ENCODE results near the gene PTGR3. TPM values are rescaled to one million over a fixed set of nuclear protein-coding genes. Genes with fewer than 3 reads are reported as not detected.

The PTGR3 gene
- total RNA-seq, 1 donor from 2014 or later: 8.9 TPM

DNA sequence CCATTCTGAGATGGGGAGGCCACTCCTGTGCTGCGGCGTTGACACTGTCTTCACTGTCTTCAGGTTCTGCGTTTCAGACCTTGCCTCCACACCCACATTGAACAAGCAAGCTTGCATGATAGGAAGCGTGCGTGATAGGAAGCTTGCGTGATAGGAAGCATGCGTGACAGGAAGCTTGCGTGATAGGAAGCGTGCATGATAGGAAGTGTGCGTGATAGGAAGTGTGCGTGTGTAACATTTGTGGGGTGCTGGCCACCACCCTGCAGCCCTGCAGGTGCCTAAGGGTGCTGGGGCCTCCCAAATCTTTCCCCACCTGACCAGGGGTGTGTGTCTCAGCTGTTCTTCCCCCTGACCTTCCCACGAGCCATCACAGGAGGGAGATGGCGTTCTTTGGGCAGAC is 27.0 kb upstream of the PTGR3 start:
- H3K4me3 Mint-ChIP-seq (ENCODE audit: unreplicated experiment): no peak overlapping the region
- H3K27me3 Mint-ChIP-seq (ENCODE audit: low read depth): no peaks in the 10 kb centered on the region
- TF ChIP-seq, protein P1, sequence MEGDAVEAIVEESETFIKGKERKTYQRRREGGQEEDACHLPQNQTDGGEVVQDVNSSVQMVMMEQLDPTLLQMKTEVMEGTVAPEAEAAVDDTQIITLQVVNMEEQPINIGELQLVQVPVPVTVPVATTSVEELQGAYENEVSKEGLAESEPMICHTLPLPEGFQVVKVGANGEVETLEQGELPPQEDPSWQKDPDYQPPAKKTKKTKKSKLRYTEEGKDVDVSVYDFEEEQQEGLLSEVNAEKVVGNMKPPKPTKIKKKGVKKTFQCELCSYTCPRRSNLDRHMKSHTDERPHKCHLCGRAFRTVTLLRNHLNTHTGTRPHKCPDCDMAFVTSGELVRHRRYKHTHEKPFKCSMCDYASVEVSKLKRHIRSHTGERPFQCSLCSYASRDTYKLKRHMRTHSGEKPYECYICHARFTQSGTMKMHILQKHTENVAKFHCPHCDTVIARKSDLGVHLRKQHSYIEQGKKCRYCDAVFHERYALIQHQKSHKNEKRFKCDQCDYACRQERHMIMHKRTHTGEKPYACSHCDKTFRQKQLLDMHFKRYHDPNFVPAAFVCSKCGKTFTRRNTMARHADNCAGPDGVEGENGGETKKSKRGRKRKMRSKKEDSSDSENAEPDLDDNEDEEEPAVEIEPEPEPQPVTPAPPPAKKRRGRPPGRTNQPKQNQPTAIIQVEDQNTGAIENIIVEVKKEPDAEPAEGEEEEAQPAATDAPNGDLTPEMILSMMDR (IDR thresholded peaks at IDR 0.05): no peak
- no peaks in the 10 kb centered on the region for H3K4me1 Mint-ChIP-seq (ENCODE audit: low read depth)
- no peaks in the 10 kb centered on the region for H3K9me3 Mint-ChIP-seq (ENCODE audit: low read depth)
- H3K36me3 Mint-ChIP-seq (ENCODE audit: low read depth): peaks cover 2% of the 10 kb centered on the region
- no peak overlapping the region for H3K27ac Mint-ChIP-seq (ENCODE audit: unreplicated experiment)
- no peak for DNase-seq (ENCODE audit: low spot score)

DNA sequence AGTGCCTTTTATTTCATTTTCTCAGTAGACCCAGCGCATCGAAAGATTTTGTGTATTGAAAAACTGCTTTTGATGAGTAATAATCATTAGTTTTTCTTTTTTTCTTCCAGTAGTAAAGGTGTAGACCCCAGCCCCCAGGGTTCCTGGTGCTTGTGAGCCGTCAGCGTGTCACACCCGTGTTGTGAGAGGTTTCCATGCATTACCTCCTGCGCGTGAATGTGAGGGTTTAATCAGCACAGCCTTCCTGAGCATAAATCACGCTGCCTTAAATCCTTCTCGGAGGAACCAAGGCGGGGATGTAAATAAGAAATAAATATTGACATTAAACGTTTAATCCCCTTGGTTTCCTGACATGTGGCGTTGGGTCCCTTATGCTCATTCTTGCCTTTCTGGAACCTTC is 26.0 kb upstream of the PTGR3 start:
- Mint-ChIP-seq H3K36me3 (ENCODE audit: low read depth) (peaks cover 2% of the 10 kb centered on the region), H3K27me3 (ENCODE audit: low read depth) (no peaks in the 10 kb centered on the region), H3K4me3 (ENCODE audit: unreplicated experiment) (no peak overlapping the region), H3K27ac (ENCODE audit: unreplicated experiment) (no peak overlapping the region), H3K4me1 (ENCODE audit: low read depth) (no peaks in the 10 kb centered on the region), H3K9me3 (ENCODE audit: low read depth) (no peaks in the 10 kb centered on the region)
- DNase-seq (ENCODE audit: low spot score): no peak
- TF ChIP-seq, protein P1 (IDR thresholded peaks at IDR 0.05): no peak

DNA sequence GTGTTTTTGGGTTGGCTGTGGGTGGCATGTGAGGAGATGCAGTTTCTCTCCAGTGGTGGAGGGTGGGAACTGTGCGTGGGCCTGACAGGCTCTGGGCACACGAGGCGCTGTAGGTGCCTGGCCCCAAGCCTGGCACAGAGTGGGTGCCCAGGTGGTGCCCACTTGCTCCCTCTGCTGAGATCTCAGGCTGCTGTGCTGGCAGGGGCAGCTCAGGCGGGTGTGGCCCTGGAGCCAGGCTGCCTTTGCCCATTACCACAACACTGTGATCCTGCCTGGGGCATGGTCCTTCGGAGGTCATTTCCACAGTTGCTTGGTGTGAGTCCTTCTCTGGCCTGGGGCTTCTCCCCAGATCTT is 22.1 kb upstream of the PTGR3 start:
- no peaks in the 10 kb centered on the region for H3K9me3 Mint-ChIP-seq (ENCODE audit: low read depth)
- H3K36me3 Mint-ChIP-seq (ENCODE audit: low read depth): peaks cover 2% of the 10 kb centered on the region
- H3K27ac Mint-ChIP-seq (ENCODE audit: unreplicated experiment): no peak overlapping the region
- TF ChIP-seq, protein P1 (IDR thresholded peaks at IDR 0.05): no peak
- peaks cover 23% of the 10 kb centered on the region for H3K4me1 Mint-ChIP-seq (ENCODE audit: low read depth)
- no peak overlapping the region for H3K4me3 Mint-ChIP-seq (ENCODE audit: unreplicated experiment)
- no peaks in the 10 kb centered on the region for H3K27me3 Mint-ChIP-seq (ENCODE audit: low read depth)
- no peak for DNase-seq (ENCODE audit: low spot score)

DNA sequence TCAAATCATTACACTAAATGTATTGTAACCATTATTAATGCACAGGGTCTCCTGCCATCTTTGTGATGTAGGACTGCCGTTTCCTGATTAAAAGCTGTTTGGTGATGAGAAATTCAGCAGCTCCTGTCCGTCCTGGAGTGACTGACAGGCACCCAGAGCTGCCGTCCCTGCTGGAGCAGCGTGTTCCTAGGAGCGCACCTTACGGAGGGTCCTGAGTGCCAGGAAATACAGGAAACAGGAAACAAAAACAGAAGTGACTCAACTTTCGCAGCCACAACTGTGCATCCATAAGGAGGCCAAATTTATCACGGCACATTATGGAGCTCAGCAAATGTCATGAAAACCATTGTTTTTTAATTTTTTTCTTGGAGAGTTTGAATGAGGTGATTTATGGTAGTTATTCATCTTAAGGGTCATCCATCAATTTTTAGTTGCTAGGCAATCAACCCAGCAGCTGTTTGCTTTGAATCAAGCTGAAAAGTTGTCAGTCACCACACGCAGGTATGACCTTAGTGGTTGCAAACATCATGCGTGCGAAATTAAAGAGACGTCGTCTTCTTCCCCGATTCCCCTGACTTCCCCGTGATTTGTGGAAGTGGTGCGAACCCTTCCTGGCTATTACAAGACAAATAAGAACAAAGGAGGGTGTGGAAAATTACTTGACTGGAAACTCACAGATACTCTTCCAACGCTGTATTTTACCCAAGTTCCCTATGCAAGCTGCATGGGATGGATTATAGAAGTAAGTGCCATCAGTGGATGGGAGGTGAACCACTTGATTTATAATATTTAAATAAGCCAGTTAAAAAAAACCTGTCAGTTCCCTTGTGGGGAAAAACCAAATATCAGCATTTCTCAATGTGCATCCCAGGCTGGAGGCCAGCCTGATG is 21.5 kb upstream of the PTGR3 start:
- no peak for DNase-seq (ENCODE audit: low spot score)
- Mint-ChIP-seq H3K36me3 (ENCODE audit: low read depth) (no peaks in the 10 kb centered on the region), H3K27ac (ENCODE audit: unreplicated experiment) (no peak overlapping the region), H3K4me3 (ENCODE audit: unreplicated experiment) (no peak overlapping the region), H3K27me3 (ENCODE audit: low read depth) (no peaks in the 10 kb centered on the region), H3K4me1 (ENCODE audit: low read depth) (peaks cover 23% of the 10 kb centered on the region), H3K9me3 (ENCODE audit: low read depth) (no peaks in the 10 kb centered on the region)
- TF ChIP-seq, protein P1 (IDR thresholded peaks at IDR 0.05): no peak

DNA sequence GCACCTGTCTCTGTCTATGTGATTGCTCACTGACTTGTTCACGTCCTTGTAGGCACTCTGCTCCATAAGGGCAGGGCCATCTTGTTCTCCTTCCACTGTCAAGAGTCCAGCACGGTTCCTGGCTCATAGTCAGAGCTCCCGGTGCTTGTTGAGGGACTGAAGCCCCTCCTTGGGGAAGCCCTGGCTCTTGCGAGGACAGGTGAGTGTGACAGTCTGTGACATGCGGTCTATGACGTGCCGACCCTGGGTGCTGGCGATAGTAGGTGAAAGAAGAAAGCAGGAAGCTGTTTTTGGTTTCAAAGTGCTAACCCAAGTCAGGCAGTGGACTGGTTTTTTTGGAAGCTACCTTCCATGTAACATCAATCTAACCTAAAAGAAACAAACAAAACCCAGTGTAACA is 20.5 kb upstream of the PTGR3 start:
- Mint-ChIP-seq H3K27me3 (ENCODE audit: low read depth) (no peaks in the 10 kb centered on the region), H3K36me3 (ENCODE audit: low read depth) (no peaks in the 10 kb centered on the region), H3K4me1 (ENCODE audit: low read depth) (peaks cover 23% of the 10 kb centered on the region), H3K27ac (ENCODE audit: unreplicated experiment) (no peak overlapping the region), H3K9me3 (ENCODE audit: low read depth) (no peaks in the 10 kb centered on the region), H3K4me3 (ENCODE audit: unreplicated experiment) (no peak overlapping the region)
- TF ChIP-seq, protein P1 (IDR thresholded peaks at IDR 0.05): no peak
- DNase-seq (ENCODE audit: low spot score): no peak

Measured in chondrocyte (in vitro differentiated cells).